BE2C (cell line): ENCODE results near the gene MMP24OS.

Experiments used
- DNase-seq: peaks from one replicate; pipeline ENCODE4 v3.0.0-alpha.2; 2020
- H3K27me3 ChIP-seq: fragments of 250-450 bp; sonication (Bioruptor Pico); 2 replicates; pipeline ENCODE4 v1.5.1; 2020; ENCODE audit warnings: mild to moderate bottlenecking
- H3K36me3 ChIP-seq: fragments of 250-450 bp; sonication (Bioruptor Pico); 2 replicates; pipeline ENCODE4 v1.5.1; 2020; ENCODE audit warnings: mild to moderate bottlenecking
- H3K4me1 ChIP-seq: fragments of 250-450 bp; sonication (Bioruptor Pico); 2 replicates; pipeline ENCODE4 v1.5.1; 2020
- H3K4me3 ChIP-seq: 2 replicates; pipeline ENCODE4 v1.5.1; 2011; ENCODE audit warnings: low read depth, low read length
- H3K9me3 ChIP-seq: fragments of 250-450 bp; sonication (Bioruptor Pico); 2 replicates; pipeline ENCODE4 v1.5.1; 2020
- TF ChIP-seq, protein P1 (sequence below): IDR thresholded peaks from 2 replicates; pipeline ENCODE4 v1.5.1; 2012; ENCODE audit warnings: mild to moderate bottlenecking, low read depth, low read length

Gene MMP24OS

DNA sequence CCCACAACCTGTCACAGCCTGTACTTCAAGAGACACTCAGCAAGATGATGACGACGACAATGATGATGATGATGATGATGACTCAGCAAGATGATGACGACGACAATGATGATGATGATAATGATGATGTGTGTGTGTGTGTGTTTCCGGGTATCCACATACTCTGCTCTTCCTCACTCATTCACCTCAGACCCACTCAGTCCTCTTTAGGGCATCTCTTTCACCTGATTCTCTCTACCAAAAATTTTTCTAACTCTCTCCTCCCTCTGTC lies 7.8 kb upstream of the MMP24OS start:
- no peaks in the 10 kb centered on the region for H3K9me3 ChIP-seq
- H3K4me1 ChIP-seq, result no peaks in the 10 kb centered on the region
- TF ChIP-seq, protein P1, sequence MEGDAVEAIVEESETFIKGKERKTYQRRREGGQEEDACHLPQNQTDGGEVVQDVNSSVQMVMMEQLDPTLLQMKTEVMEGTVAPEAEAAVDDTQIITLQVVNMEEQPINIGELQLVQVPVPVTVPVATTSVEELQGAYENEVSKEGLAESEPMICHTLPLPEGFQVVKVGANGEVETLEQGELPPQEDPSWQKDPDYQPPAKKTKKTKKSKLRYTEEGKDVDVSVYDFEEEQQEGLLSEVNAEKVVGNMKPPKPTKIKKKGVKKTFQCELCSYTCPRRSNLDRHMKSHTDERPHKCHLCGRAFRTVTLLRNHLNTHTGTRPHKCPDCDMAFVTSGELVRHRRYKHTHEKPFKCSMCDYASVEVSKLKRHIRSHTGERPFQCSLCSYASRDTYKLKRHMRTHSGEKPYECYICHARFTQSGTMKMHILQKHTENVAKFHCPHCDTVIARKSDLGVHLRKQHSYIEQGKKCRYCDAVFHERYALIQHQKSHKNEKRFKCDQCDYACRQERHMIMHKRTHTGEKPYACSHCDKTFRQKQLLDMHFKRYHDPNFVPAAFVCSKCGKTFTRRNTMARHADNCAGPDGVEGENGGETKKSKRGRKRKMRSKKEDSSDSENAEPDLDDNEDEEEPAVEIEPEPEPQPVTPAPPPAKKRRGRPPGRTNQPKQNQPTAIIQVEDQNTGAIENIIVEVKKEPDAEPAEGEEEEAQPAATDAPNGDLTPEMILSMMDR, result no peak
- no peak for DNase-seq
- H3K36me3 ChIP-seq, result peaks cover 11% of the 10 kb centered on the region
- no peak overlapping the region; the same call in 1 of the 2 replicates for H3K4me3 ChIP-seq
- no peaks in the 10 kb centered on the region for H3K27me3 ChIP-seq

DNA sequence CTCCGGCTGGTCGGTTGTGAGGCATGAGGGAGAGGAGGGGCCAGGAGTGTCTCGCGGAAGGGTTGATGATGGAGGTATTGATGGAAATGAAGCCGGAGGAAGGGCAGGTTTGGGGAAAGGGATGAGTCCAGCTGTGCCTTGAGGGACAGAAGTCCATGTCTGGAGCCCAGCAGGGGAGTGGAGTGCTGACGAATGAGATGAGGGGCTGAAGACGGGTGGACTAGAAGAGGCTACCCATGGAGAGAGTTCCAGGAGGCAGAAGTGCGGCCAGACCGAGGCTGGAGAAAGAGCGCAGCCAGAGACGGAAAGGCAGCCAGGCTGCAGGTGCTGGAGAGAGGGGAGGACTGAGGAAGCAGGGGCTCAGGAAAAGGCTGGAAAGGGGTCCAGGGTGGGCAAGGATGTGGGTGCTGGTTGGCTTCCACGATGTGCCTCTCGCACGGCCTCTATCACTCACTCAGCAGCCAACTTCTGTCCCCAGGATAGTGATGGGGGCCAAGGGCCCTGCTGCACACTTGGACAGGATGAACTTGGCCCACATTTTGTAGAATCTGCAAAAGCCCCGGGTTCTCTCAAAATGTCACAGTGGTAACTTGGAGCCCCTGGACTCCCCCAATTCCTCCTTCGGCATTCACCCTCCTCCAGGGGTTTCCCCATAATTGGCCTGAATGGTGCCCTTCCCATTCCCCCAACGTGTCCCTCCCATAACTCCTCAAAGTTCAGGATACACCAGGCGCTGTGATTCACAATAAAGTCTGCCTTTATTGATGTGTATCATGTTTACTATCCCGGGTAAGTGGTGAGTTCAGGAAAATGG lies 7.3 kb upstream of the MMP24OS start:
- Histone ChIP-seq H3K27me3 (no peaks in the 10 kb centered on the region), H3K4me3 (peak overlapping the region; percentile 93), H3K36me3 (peaks cover 17% of the 10 kb centered on the region), H3K4me1 (no peaks in the 10 kb centered on the region), H3K9me3 (no peaks in the 10 kb centered on the region)
- TF ChIP-seq, protein P1, result no peak
- DNase-seq, result no peak

DNA sequence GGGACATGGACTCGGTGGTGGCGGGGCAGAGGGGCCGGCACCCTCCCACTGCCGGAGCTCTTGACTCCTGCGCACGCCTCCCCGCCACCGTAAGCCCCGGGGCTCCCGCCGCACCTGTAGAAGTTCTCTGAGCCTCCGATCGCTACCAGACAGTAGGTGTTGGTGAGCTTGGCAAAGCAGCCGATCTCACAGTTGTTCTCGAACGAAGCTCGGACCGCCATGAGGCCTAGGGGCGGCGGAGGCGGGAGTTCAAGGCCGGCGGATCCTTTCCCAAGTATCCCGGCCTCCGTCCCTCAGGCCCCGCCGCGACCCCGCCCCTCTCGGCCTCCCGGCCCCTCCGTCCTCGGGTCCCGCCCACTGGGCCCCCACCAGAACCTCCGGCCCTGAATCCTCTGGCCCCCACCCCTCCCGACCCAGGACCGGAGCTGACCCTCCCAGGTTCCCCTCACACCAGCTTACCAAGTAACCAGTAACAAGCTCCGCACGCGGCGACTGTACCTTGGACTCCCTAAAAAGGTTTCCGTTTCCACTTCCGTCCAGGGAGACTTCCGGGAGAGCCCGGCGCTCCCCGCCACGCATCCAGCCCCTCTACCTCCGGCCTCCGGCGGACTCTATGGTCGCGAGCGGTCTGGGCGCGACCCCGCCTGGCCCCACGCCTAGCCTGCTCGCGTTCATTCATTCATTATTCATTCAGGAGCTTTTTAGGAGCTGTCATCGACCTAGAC lies 6.5 kb upstream of the MMP24OS start, which contains the start of gene EIF6:
Gene EIF6 (minus strand): TSS at position 506 of the 725 bp plus-strand sequence. CDS start 285 bp downstream, at position 221.
- Histone ChIP-seq H3K9me3 (no peaks in the 10 kb centered on the region), H3K4me1 (no peaks in the 10 kb centered on the region), H3K27me3 (no peaks in the 10 kb centered on the region), H3K36me3 (peaks cover 24% of the 10 kb centered on the region), H3K4me3 (peak within 1 kb of the TSS; percentile 93)
- TF ChIP-seq, protein P1, result no peak
- peak; percentile 91 for DNase-seq

DNA sequence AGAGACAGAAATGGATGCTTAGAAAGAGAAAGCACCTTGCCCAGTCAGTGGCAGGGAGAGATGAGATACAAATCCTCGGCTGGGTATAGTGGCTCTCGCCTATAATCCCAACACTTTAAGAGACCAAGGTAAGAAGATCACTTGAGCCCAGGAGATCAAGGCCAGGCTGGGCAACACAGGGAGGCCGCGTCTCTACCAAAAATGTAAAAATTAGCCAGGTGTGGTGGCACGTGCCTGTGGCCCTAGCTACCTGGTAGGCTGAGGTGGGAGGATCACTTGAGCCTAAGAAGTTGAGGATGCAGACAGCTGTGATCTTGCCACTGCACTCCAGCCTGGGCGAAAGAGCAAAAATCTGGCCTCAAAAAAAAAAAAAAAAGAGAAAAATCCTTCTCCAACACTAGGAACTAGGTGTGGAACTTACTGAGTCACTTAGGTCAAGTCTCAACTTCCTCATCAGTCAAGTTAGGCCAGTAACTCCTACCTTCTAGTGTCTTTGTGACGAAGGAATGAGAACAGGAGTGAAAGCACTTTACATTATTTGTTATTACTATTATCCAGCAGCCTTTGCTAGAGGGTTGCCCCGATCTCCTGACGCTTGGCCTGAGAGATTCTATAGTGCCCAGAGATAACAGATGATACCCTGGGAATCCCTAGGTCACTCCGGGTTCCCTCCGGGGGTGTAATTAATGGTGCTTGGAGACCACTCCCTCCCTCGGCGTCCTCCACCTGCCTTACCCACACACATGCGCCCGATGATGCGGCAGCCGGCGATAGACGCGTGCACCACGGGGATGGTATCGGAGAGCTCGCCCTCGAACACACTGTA lies 5.7 kb upstream of the MMP24OS start:
- Histone ChIP-seq H3K4me3 (peak overlapping the region; percentile 93), H3K36me3 (peaks cover 32% of the 10 kb centered on the region), H3K4me1 (no peaks in the 10 kb centered on the region), H3K27me3 (no peaks in the 10 kb centered on the region), H3K9me3 (no peaks in the 10 kb centered on the region)
- no peak for DNase-seq
- TF ChIP-seq, protein P1, result no peak

DNA sequence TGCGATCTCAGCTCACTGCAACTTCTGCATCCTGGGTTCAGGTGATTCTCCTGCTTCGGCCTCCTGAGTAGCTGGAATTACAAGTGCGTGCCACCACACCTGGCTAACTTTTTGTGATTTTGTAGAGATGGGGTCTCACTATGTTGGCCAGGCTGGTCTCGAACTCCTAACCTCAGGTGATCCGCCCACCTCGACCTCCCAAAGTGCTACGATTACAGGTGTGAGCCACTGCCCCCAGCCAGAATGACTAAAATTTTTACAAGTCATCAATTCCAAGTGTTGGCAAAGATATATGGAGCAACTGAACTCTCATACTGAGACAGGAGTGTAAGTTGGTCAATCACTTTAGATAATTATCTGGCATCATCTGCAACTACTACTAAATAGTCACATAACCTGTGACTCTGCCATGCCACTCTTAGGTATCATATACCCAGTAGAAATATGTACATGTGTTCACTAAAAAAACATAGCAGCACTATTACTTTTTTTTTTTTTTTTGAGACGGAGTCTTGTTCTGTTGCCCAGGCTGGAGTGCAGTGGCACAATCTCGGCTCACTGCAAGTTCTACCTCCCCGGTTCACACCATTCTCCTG lies 3.7 kb upstream of the MMP24OS start:
- no peak for DNase-seq
- Histone ChIP-seq H3K27me3 (no peaks in the 10 kb centered on the region), H3K4me1 (no peaks in the 10 kb centered on the region), H3K36me3 (peaks cover 37% of the 10 kb centered on the region), H3K9me3 (no peaks in the 10 kb centered on the region), H3K4me3 (no peak overlapping the region)
- TF ChIP-seq, protein P1, result no peak
